NCI-H82 (cell line): ENCODE results near the gene TSPYL1.

Source experiments
- DNase-seq: peaks from one replicate; lab custom pipeline; 2025; lab: John Stamatoyannopoulos, UW

The TSPYL1 gene

DNA sequence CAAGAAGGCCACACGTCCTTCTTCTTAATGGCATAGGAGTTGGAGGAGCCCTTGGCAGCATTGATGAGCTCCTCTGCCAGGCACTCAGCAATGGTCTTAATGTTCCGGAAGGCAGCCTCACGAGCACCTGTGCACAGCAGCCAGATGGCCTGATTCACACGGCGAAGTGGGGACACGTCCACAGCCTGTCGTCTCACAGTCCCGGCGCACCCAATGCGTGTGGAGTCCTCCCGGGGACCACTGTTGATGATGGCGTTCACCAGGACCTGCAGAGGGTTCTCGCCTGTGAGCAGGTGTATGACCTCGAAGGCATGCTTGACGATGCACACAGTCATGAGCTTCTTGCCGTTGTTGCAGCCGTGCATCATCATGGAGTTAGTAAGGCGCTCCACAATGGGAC, 21.2 kb downstream of the TSPYL1 start:
- DNase-seq = no peak

GRCh38 chr6:116256694-116257093, 23.0 kb downstream of the TSPYL1 start:
- no peak for DNase-seq

DNA sequence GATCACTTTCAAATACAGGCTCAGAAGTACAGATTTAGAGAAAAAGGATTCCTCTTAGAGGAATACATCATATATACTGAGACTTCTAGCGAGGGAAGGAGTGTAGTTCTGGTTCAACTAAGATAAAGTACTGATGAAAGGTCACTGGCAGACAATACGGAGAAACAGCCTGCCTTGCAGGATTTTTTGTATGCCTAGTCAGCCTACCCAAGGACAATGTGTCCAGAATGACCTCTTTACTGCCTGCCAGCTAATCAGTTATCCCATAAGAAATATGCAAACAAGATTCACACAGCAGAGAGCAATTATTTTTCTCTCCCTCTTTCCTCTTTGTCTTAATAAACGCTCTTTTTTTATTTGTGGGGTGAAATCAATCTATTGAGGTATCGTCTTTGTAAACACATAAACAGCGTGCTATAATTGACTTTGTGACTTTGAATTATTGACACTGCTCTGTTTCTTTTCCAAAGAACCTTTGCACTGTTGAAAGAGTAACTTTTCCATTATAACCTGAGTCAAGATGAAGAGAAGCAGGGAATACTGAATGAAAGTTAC, 24.4 kb downstream of the TSPYL1 start:
- DNase-seq = peak; percentile 29

GRCh38 chr6:116254297-116255056, 25.3 kb downstream of the TSPYL1 start:
- no peak for DNase-seq

DNA sequence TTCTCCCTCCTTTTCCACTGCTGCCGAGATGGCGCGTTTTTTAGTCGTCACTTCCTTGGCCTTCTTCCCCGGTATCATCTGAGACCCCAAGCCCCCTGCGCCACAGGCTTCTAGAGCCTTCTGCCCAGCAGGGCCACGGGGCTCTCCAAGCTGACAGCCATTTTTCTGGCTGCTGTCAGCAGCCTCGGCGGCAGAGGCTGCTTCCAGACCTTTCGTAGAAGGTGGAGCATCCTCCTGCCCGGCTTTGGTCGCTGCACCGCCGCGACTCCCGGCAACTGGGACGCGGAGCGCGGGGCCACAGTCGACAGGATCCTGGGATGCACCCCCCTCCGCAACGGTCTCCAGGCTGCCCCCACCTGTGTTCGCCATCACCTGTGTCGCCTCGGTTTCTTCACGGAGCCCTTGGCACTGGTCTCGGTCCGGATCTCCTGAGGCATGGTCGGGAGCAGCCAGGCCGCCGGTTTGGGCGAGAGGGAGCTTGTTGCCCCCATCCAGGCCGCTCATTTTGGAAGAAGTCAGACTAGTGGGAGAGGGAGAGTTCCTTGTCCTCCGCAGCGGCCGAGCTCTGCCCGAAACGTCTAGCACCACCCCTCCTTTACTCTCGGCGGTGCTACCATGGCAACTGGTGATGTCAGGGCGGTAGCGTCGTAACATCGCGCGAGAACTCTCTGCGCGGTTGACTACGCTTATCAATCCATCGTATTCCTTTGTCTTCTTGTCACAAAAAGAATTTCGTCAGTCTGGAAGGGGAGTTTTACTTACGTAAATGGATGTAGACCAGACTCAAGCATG, 26.0 kb downstream of the TSPYL1 start, which contains the start of gene TSPYL4:
TSS of gene TSPYL4 (minus strand) at position 571 of the 792 bp plus-strand sequence. CDS start at position 504, 67 bp downstream.
- DNase-seq = peak; percentile 98

GRCh38 chr6:116253188-116253504, 26.6 kb downstream of the TSPYL1 start:
- no peak for DNase-seq

GRCh38 chr6:116251568-116252384, 28.0 kb downstream of the TSPYL1 start:
- DNase-seq = no peak

GRCh38 chr6:116248577-116248976, 31.2 kb downstream of the TSPYL1 start:
- DNase-seq = no peak

DNA sequence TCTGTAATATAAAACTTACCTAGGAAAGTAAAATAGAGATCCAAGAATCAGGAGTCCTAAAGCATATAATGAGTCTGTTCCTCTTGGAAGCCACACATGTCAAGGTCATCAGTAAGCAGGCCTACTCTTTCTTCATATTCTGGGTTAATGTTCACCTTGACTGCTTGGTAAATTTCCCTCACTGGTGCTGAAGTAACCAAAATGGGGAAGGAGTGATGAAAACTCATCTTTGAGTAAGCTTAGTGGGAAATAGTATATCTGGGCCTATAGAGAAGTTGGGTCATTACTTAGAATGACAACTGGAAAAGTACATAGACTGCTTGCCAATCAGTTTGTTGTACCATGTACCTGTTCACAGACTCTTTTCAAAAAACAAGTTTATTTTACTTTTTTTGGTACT, 32.4 kb downstream of the TSPYL1 start:
- DNase-seq = no peak

GRCh38 chr6:116246089-116246488, 33.6 kb downstream of the TSPYL1 start:
- no peak for DNase-seq

DNA sequence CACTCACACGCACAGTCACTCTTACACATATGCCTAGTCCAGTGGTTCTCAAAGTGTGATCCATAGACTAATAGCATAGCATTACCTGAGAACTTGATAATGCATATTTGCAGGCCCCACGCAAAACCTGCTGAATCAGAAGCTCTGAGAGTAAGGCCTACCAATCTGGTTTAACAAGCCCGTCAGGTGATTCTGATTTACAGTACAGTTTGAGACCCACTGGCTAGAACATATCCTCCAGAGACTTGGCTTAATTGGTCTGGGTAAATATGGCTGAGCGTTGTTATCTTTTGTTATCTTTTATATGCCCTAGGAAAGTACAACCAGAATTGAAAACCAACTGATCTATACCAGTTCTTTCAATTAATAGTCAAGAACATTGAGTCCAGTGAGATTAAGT, 35.4 kb downstream of the TSPYL1 start:
- no peak for DNase-seq

DNA sequence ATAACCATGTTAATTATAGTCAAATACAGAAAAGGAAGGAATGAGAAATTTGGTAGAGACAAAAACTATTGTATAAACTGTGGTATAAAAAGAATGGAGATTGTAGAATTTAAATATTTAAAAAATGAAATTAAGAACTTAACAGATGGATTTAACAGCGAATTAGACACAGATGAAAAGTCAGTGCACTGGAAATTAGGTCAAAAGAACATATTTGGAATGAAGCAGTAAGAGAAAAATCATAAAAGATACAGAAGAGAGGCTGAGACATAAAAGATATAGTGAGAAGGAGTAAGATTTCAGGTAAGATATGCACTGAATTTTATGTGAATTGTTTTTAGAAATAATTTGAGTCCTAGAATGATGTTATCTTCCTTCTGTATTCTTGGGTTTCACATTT, 39.9 kb downstream of the TSPYL1 start:
- no peak for DNase-seq

- DNase-seq = no peak
These were observed 40.5 kb downstream of the TSPYL1 start for GRCh38 chr6:116239256-116239655.

DNA sequence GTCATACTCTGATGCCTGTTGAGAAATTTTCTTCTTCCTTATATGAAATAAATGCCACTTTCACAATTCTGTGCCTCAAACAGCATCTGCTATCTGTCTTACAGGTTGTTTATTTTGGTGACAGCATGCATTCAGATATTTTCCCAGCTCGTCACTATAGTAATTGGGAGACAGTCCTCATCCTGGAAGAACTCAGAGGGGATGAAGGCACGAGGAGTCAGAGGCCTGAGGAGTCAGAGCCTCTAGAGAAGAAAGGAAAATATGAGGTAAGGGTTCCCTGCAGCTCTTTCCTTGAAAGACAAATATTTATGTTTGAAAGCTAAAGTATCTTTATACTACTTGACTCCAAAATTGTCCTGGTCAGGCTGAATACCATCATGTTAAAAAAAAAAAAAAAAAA, 41.6 kb downstream of the TSPYL1 start:
- no peak for DNase-seq

DNA sequence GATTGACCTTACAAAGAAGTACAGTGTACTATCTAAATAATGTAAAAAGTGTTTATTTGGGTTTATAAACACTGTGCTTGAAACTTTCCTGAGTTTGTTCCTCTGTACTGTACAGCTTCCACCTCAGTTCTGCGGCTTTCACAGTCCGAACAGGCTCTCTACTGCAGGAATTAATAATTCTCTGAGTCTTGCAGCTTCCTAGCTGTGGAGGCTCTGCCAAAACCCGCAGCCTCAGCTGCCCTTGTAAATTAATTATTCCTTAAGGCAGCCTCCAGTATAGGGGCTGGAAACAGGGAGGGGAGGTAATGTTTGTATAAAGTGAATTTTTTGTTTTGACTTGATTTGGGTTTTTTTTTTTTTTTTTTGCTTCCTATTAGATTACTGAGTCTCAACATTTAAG, 45.0 kb downstream of the TSPYL1 start:
- DNase-seq = peak; percentile 43

DNA sequence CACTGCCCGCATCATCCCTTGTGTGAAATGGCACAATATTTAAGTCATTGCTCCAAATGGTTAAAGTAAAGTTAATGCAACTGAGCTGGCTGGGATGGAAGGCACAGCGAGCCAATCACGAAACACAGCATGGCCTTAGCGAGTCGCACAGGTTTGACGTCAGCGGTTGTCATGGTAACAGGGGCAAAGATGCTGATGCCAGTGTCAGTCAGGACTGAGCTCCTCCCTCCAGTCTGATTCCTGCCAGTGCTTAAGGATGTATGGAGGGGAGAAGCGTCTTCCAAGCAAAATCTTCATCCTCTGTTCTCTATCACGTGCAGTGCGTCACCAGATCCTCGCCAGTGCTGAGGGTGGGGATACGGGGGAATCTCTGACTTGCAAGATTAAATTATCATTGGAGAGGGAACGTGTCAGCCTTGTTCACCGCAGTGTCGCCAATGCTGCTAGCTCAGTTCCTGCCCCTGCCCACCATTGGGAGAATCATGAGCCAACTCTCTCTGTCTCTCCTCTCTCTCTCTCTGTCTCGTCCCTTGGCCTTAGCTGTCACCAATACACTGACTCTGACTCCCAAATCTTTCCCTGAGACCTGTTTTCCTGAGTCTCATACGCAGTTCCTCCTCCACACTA, 50.3 kb downstream of the TSPYL1 start:
- peak; percentile 79 for DNase-seq
